IMR-90 (cell line): ENCODE measurements around the gene NELFCD. TPM values are rescaled to one million over a fixed set of nuclear protein-coding genes. Genes with fewer than 3 reads are reported as not detected.

Experiments
- ATAC-seq: fragments of 200-7000 bp; cut with Tn5 transposase; 2 replicates; pipeline ENCODE4 v1.9.1; 2020; ENCODE audit warnings: low read depth, mild to moderate bottlenecking, moderate library complexity
- BruUV-seq: library from RNA; stranded (reverse); fragments of 400-500 nt; replicated peaks from 2 replicates; lab custom pipeline; 2021; lab: Mats Ljungman, UMichigan
- CTCF ChIA-PET: fragments of 300-600 bp; formaldehyde crosslinking; extraction: SDS; loops from one replicate; lab custom pipeline; 2021; ENCODE audit warnings: antibody characterized with exemption; lab: Yijun Ruan, JAX
- POLR2A ChIA-PET: fragments of 300-600 bp; sonication (Branson Sonifier 250); formaldehyde crosslinking; loops from one replicate; lab custom pipeline; 2022; ENCODE audit warnings: antibody characterized with exemption; ENCODE audit not compliant: unreplicated experiment; lab: Charles Lee
- DNase-seq: peaks from one replicate; pipeline ENCODE4 v3.0.0; 2013
- H2AFZ ChIP-seq: replicated peaks from 2 replicates; pipeline ENCODE3; 2013; ENCODE audit warnings: low read length, mild to moderate bottlenecking; ENCODE audit not compliant: poor library complexity
- H2AK5ac ChIP-seq: 2 replicates; pipeline ENCODE4 v1.6.1; 2013; ENCODE audit warnings: low read depth, low read length, inconsistent platforms
- H2AK9ac ChIP-seq: replicated peaks from 2 replicates; pipeline ENCODE3; 2013; ENCODE audit warnings: mild to moderate bottlenecking, low read depth, low read length, moderate library complexity; ENCODE audit not compliant: poor library complexity
- H2BK120ac ChIP-seq: 2 replicates; pipeline ENCODE4 v1.6.1; 2013; ENCODE audit warnings: low read depth, low read length, inconsistent platforms
- H2BK15ac ChIP-seq: 3 replicates; pipeline ENCODE4 v1.6.1; 2013; ENCODE audit warnings: low read depth, low read length, inconsistent platforms
- H2BK20ac ChIP-seq: 2 replicates; pipeline ENCODE4 v1.6.1; 2013; ENCODE audit warnings: low read depth, mild to moderate bottlenecking, inconsistent platforms, low read length, moderate library complexity
- H2BK5ac ChIP-seq: 2 replicates; pipeline ENCODE4 v1.6.1; 2013; ENCODE audit warnings: mild to moderate bottlenecking, low read depth, low read length, inconsistent platforms; ENCODE audit not compliant: poor library complexity, severe bottlenecking
- H3K14ac ChIP-seq: replicated peaks from 2 replicates; pipeline ENCODE4 v1.6.1; 2013; ENCODE audit warnings: low read depth, low read length, inconsistent platforms
- H3K18ac ChIP-seq: 2 replicates; pipeline ENCODE4 v1.6.1; 2013; ENCODE audit warnings: low read depth, low read length, control low read depth
- H3K23ac ChIP-seq: 2 replicates; pipeline ENCODE4 v1.6.1; 2013; ENCODE audit warnings: low read depth, low read length, inconsistent platforms
- H3K27ac ChIP-seq: 2 replicates; pipeline ENCODE4 v1.5.1; 2013; ENCODE audit warnings: mild to moderate bottlenecking, control low read depth, low read length; ENCODE audit not compliant: insufficient read depth
- H3K27me3 ChIP-seq: 2 replicates; pipeline ENCODE4 v1.6.1; 2013; ENCODE audit warnings: low read length; ENCODE audit not compliant: control insufficient read depth, insufficient read depth
- H3K36me3 ChIP-seq: 2 replicates; pipeline ENCODE4 v1.6.1; 2013; ENCODE audit warnings: low read length, mixed read lengths; ENCODE audit not compliant: control insufficient read depth, insufficient read depth
- H3K4ac ChIP-seq: 2 replicates; pipeline ENCODE4 v1.6.1; 2013; ENCODE audit warnings: low read depth, low read length, inconsistent platforms
- H3K4me1 ChIP-seq: 2 replicates; pipeline ENCODE4 v1.6.1; 2013; ENCODE audit warnings: low read length, mixed read lengths; ENCODE audit not compliant: control insufficient read depth, insufficient read depth
- H3K4me2 ChIP-seq: 2 replicates; pipeline ENCODE4 v1.6.1; 2013; ENCODE audit warnings: low read depth, mild to moderate bottlenecking, control low read depth, low read length, moderate library complexity
- H3K4me3 ChIP-seq: 2 replicates; pipeline ENCODE4 v1.5.1; 2013; ENCODE audit warnings: low read depth, mild to moderate bottlenecking, control low read depth, low read length, moderate library complexity; ENCODE audit not compliant: insufficient read depth
- H3K56ac ChIP-seq: 2 replicates; pipeline ENCODE4 v1.6.1; 2013; ENCODE audit warnings: low read length, inconsistent platforms; ENCODE audit not compliant: insufficient read depth; ENCODE audit errors: extremely low read depth
- H3K79me1 ChIP-seq, 2 experiments: 2 replicates each; pipeline ENCODE4 v1.6.1; 2013; ENCODE audit warnings: low read length in 2 of 2, inconsistent platforms in 1 of 2, low read depth in 1 of 2
- H3K9ac ChIP-seq: 2 replicates; pipeline ENCODE4 v1.6.1; 2013; ENCODE audit warnings: low read depth, low read length, control low read depth
- H3K9me1 ChIP-seq: 2 replicates; pipeline ENCODE4 v1.6.1; 2013; ENCODE audit warnings: low read length, inconsistent platforms; ENCODE audit not compliant: insufficient read depth
- H3K9me3 ChIP-seq: 2 replicates; pipeline ENCODE4 v1.6.1; 2013; ENCODE audit warnings: low read length; ENCODE audit not compliant: control insufficient read depth, insufficient read depth
- H4K20me1 ChIP-seq: 2 replicates; pipeline ENCODE4 v1.6.1; 2013; ENCODE audit warnings: low read length, inconsistent platforms; ENCODE audit not compliant: insufficient read depth
- H4K5ac ChIP-seq: 2 replicates; pipeline ENCODE4 v1.6.1; 2013; ENCODE audit warnings: mild to moderate bottlenecking, low read depth, low read length, control low read depth
- H4K8ac ChIP-seq, 2 experiments: 2 replicates each; pipeline ENCODE4 v1.6.1; 2013; ENCODE audit warnings: low read depth in 2 of 2, low read length in 2 of 2, control low read depth in 1 of 2, inconsistent platforms in 1 of 2
- H4K91ac ChIP-seq: 2 replicates; pipeline ENCODE4 v1.6.1; 2013; ENCODE audit warnings: low read depth, low read length, inconsistent platforms; ENCODE audit not compliant: insufficient read depth
- BHLHE40 ChIP-seq: fragments of 150-350 bp; IDR thresholded peaks from 2 replicates; pipeline ENCODE4 v1.6.1; 2016; ENCODE audit warnings: mild to moderate bottlenecking, low read depth, low read length
- CEBPB ChIP-seq: IDR thresholded peaks from 2 replicates; pipeline ENCODE4 v1.6.1; 2012; ENCODE audit warnings: low read depth, low read length, improper control_type of control experiment
- CHD1 ChIP-seq: IDR thresholded peaks from 2 replicates; pipeline ENCODE4 v1.6.1; 2012; ENCODE audit warnings: low read depth, low read length, improper control_type of control experiment
- FOS ChIP-seq: fragments of 150-350 bp; IDR thresholded peaks from 2 replicates; pipeline ENCODE4 v1.6.1; 2016; ENCODE audit warnings: low read depth, low read length
- MAFK ChIP-seq: IDR thresholded peaks from 2 replicates; pipeline ENCODE4 v1.6.1; 2012; ENCODE audit warnings: low read depth, low read length, improper control_type of control experiment
- MAZ ChIP-seq: IDR thresholded peaks from 2 replicates; pipeline ENCODE4 v1.6.1; 2012; ENCODE audit warnings: low read depth, mild to moderate bottlenecking, low read length, improper control_type of control experiment, moderate library complexity, borderline replicate concordance
- MXI1 ChIP-seq: IDR thresholded peaks from 2 replicates; pipeline ENCODE4 v1.6.1; 2012; ENCODE audit warnings: low read depth, mild to moderate bottlenecking, low read length, moderate library complexity, borderline replicate concordance
- NFE2L2 ChIP-seq: fragments of 150-350 bp; IDR thresholded peaks from 2 replicates; pipeline ENCODE4 v1.6.1; 2016; ENCODE audit warnings: low read depth, mild to moderate bottlenecking, low read length
- POLR2A ChIP-seq: IDR thresholded peaks from 2 replicates; pipeline ENCODE4 v1.6.1; 2012; ENCODE audit warnings: mild to moderate bottlenecking, low read depth, low read length
- RAD21 ChIP-seq: IDR thresholded peaks from 2 replicates; pipeline ENCODE4 v1.6.1; 2012; ENCODE audit warnings: low read length, improper control_type of control experiment
- RCOR1 ChIP-seq: IDR thresholded peaks from 2 replicates; pipeline ENCODE4 v1.6.1; 2012; ENCODE audit warnings: mild to moderate bottlenecking, low read length, improper control_type of control experiment; ENCODE audit not compliant: insufficient replicate concordance
- RFX5 ChIP-seq: IDR thresholded peaks from 2 replicates; pipeline ENCODE4 v1.8.0; 2012; ENCODE audit warnings: low read depth, mild to moderate bottlenecking, low read length, moderate library complexity
- SMC3 ChIP-seq: fragments of 150-350 bp; IDR thresholded peaks from 2 replicates; pipeline ENCODE4 v1.6.1; 2016; ENCODE audit warnings: low read depth, mild to moderate bottlenecking, antibody characterized with exemption, low read length, moderate library complexity
- WGBS, 2 experiments: methylation state at CpG; one replicate each; pipeline versions ENCODE4 v1.1.5 to v1.1.7; 2013; ENCODE audit warnings: missing lambda C conversion rate in 2 of 2; ENCODE audit not compliant: insufficient read length in 1 of 2; ENCODE audit errors: extremely low coverage in 2 of 2; 5-methylcytosine and 5-hydroxymethylcytosine counted together
- dilution Hi-C: fragments of 300-500 bp; cut with HindIII; formaldehyde crosslinking; loops from one replicate; pipeline ENCODE4 v1.14.3; 2018; ENCODE audit warnings: low sequenced_read_pairs; ENCODE audit not compliant: unreplicated experiment
- in situ Hi-C: fragments of 300-500 bp; cut with MboI; formaldehyde crosslinking; loops from 3 replicates; pipeline ENCODE4 v1.14.3; 2019; ENCODE audit warnings: low sequenced_read_pairs, inconsistent platforms, mixed read lengths
- intact Hi-C: fragments of 100-400 bp; cut with micrococcal nuclease; formaldehyde crosslinking; loops from 2 replicates; pipeline ENCODE4 v1.10.0; 2022
- polyA plus RNA-seq, 3 experiments: library from polyadenylated mRNA; depleted of rRNA; stranded (reverse); fragments of >200 nt; gene quantifications; 2 replicates each; pipeline ENCODE4 v1.2.3, GENCODE V29; 2012; ENCODE audit warnings: low replicate concordance in 1 of 3
- total RNA-seq: library from RNA; depleted of rRNA; stranded (reverse); fragments of >200 nt; gene quantifications from 2 replicates; pipeline ENCODE4 v1.2.3, GENCODE V29; 2012
- TF ChIP-seq, protein P1 (sequence below): fragments of 150-350 bp; IDR thresholded peaks from 2 replicates; pipeline ENCODE4 v1.6.1; 2016; ENCODE audit warnings: low read depth, mild to moderate bottlenecking, low read length, moderate library complexity, borderline replicate concordance
- TF ChIP-seq, protein P2 (sequence below): conservative IDR thresholded peaks from 2 replicates; pipeline ENCODE4 v1.5.1; 2012; ENCODE audit warnings: mild to moderate bottlenecking, low read depth, low read length, improper control_type of control experiment
- TF ChIP-seq, protein P3 (sequence below): fragments of 150-350 bp; IDR thresholded peaks from 2 replicates; pipeline ENCODE4 v1.6.1; 2017; ENCODE audit warnings: mild to moderate bottlenecking, antibody characterized with exemption, low read length, low read depth

NELFCD gene
- total and polyA plus RNA-seq, 2 of the 4 experiments (the other 2 are of a cell fraction) = 88.9 to 94.1 TPM

DNA sequence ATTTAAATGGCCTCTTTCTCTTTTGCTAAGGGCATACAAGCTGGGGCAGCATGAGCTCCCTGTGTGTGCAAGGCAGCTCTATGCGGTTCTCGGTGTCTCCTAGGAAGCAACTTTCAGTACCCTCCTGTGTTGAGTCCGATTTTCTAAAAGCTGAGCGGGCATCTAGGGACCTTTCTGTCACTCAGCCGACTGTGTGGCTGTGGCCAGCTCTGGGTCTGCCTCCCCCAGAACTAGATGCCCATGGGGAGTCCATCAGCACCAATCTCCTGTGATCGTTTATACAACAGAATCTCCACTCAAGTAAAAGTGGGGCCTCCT, 7.5 kb downstream of the NELFCD start:
- H2AFZ ChIP-seq = no peak overlapping the region
- no peak overlapping the region for H3K4me2 ChIP-seq
- H3K36me3 ChIP-seq = peaks cover 50% of the 10 kb centered on the region
- no peak overlapping the region for H2BK5ac ChIP-seq
- dilution Hi-C loops = no loop called here
- H2BK15ac ChIP-seq = no peak overlapping the region
- TF ChIP-seq MXI1 (no peak), FOS (no peak), CEBPB (no peak), MAFK (no peak), NFE2L2 (no peak), BHLHE40 (no peak), CHD1 (no peak), POLR2A (no peak), SMC3 (no peak), RFX5 (no peak), RAD21 (no peak), MAZ (no peak), RCOR1 (no peak)
- TF ChIP-seq, protein P1, sequence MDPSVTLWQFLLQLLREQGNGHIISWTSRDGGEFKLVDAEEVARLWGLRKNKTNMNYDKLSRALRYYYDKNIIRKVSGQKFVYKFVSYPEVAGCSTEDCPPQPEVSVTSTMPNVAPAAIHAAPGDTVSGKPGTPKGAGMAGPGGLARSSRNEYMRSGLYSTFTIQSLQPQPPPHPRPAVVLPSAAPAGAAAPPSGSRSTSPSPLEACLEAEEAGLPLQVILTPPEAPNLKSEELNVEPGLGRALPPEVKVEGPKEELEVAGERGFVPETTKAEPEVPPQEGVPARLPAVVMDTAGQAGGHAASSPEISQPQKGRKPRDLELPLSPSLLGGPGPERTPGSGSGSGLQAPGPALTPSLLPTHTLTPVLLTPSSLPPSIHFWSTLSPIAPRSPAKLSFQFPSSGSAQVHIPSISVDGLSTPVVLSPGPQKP = no peak
- TF ChIP-seq, protein P2, sequence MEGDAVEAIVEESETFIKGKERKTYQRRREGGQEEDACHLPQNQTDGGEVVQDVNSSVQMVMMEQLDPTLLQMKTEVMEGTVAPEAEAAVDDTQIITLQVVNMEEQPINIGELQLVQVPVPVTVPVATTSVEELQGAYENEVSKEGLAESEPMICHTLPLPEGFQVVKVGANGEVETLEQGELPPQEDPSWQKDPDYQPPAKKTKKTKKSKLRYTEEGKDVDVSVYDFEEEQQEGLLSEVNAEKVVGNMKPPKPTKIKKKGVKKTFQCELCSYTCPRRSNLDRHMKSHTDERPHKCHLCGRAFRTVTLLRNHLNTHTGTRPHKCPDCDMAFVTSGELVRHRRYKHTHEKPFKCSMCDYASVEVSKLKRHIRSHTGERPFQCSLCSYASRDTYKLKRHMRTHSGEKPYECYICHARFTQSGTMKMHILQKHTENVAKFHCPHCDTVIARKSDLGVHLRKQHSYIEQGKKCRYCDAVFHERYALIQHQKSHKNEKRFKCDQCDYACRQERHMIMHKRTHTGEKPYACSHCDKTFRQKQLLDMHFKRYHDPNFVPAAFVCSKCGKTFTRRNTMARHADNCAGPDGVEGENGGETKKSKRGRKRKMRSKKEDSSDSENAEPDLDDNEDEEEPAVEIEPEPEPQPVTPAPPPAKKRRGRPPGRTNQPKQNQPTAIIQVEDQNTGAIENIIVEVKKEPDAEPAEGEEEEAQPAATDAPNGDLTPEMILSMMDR = no peak
- TF ChIP-seq, protein P3, sequence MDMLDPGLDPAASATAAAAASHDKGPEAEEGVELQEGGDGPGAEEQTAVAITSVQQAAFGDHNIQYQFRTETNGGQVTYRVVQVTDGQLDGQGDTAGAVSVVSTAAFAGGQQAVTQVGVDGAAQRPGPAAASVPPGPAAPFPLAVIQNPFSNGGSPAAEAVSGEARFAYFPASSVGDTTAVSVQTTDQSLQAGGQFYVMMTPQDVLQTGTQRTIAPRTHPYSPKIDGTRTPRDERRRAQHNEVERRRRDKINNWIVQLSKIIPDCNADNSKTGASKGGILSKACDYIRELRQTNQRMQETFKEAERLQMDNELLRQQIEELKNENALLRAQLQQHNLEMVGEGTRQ = no peak
- H3K18ac ChIP-seq = no peak overlapping the region
- H4K20me1 ChIP-seq = peaks cover 28% of the 10 kb centered on the region
- DNase-seq = no peak
- H4K5ac ChIP-seq = no peak overlapping the region
- no peak overlapping the region for H4K8ac ChIP-seq
- H3K4ac ChIP-seq = no peak overlapping the region
- no peaks in the 10 kb centered on the region for H3K27me3 ChIP-seq
- in situ Hi-C loops = no loop called here
- 100% methylated on average over 3 of the region's 6 CpGs; no CpG with 5 or more reads in 1 of the 2 experiments for WGBS, 2 experiments
- H3K14ac ChIP-seq = no peak overlapping the region
- H2BK20ac ChIP-seq = no peak overlapping the region
- H2AK9ac ChIP-seq = no peak overlapping the region
- no peak overlapping the region for H4K91ac ChIP-seq
- peaks cover 28 to 68% of the 10 kb centered on the region in 2 experiments for H3K79me1 ChIP-seq
- no peak overlapping the region for H3K9ac ChIP-seq
- ChIA-PET CTCF (no interaction called here), POLR2A (no interaction called here)
- H3K56ac ChIP-seq = no peak overlapping the region
- H3K9me3 ChIP-seq = no peaks in the 10 kb centered on the region
- ATAC-seq = no peak
- intact Hi-C loops = loop anchor here (5.0 kb wide), 1 partner anchor 39 kb away; no protein-coding TSS in a partner anchor
- H2AK5ac ChIP-seq = no peak overlapping the region
- no peak overlapping the region for H3K27ac ChIP-seq
- BruUV-seq = no TSS peak
- peaks cover 6% of the 10 kb centered on the region; the same call in 1 of the 2 replicates for H3K4me1 ChIP-seq
- no peak overlapping the region for H3K4me3 ChIP-seq
- H3K23ac ChIP-seq = no peak overlapping the region
- no peak overlapping the region for H2BK120ac ChIP-seq
- H3K9me1 ChIP-seq = peaks cover 23% of the 10 kb centered on the region
